Gastroesophageal sphincter (tissue), 2 donors: Measurements from ENCODE around the gene PYGM.

Experiments used
- EP300 ChIP-seq: sonication (generic); formaldehyde crosslinking; IDR thresholded peaks from one replicate; pipeline ENCODE4 v1.6.1; 2017; ENCODE audit warnings: antibody characterized with exemption, mild to moderate bottlenecking
- POLR2AphosphoS5 ChIP-seq: sonication (generic); formaldehyde crosslinking; IDR thresholded peaks from one replicate; pipeline ENCODE4 v1.6.1; 2017; ENCODE audit warnings: antibody characterized with exemption

GRCh38 chr11:64710418-64711137 is 49.2 kb downstream of the PYGM start:
- TF ChIP-seq EP300 (no peak), POLR2AphosphoS5 (no peak)
